NCI-H2029 treated with DMSO at 0.1 percent for 48 hours (cell line): Measurements from ENCODE around the gene MGRN1.
"Not testable (repeated sequence)": the region's sequence is repeated elsewhere in the genome, so short reads cannot be mapped to it uniquely, and the experiment has no call there.

Source experiments
- DNase-seq: peaks from one replicate; lab custom pipeline; 2025; lab: John Stamatoyannopoulos, UW

Gene MGRN1

DNA sequence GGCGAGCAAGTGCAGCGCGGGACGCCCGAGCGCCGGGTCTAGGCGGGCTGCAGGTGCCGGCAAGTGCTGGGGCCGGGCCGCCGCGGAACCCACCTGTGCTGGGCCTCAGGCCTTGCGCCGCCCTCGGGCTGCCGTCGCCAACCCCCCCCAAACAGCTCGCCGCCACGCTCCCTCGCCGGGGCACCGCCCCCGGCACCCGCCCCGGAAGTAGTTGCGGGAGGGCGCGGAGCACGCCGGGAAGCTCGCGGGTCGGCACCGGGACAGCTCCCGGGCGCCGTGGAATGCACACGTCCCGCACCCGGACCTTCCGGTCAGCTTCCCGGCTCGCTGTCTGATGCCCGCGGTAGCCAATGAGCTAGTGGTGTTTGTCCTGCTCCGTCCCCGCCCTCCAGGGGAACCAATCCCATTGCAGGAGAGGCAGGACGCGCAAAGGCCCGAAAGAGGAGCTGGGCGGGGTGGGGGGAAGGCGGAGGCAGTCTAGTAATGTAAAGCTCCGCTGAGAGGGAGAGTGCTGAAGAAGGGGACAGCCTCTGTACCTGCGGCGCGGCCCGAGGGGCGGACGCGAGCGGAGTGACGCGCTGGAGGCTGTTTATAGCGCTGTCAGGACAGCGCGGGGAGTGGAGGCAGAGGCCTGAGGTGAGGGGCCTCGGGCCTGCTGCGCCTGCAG, 109.6 kb downstream of the MGRN1 start, which contains the start of the genes ANKS3 and DNAAF8:
Gene ANKS3 (minus strand): TSS at position 209 of the 667 bp plus-strand sequence. CDS start 4,122 bp downstream, outside the sequence.
Gene DNAAF8 (plus strand): TSS at position 475 of the 667 bp plus-strand sequence. CDS start 1,978 bp downstream, outside the sequence.
- DNase-seq, result peak; percentile 82

DNA sequence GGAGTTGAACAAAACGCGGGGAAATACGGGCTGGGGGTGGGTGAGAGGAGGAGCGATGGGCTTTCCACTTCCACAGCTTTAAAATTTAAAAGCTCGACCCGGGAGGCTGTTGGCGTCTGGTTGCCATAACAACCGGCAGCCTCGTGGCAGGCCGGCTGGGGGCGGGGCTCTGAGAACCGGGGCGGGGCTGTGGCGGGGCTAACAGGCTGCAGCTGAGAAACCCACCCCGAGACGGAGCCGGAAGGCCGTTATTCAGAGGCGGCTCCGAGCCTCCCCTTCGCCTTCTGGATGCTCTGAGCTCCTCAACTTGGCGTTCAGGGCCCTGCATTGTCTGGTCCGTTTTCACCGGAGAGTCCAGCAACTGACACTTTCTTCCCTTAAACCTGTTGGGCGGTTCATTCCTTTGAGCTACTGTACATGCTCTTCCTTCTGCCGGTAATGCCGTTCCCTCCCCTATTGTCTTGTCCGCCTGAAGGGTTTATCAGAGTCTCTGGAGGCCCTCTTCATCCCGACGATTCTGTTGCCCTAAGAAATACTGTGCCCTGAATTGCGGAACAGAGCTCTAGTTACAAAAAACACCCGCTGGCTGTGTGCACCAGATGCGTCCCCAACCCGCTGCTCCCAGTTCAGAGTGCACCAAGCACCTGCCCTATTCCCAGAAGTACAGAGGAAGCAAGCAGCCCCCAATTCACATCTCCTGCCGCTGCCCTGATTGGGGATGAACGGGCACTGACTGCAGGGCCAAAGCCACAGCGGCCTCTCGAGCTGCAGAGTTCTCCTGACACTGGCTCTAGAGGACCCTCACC, 110.3 kb downstream of the MGRN1 start:
- DNase-seq, result peak; percentile 14

DNA sequence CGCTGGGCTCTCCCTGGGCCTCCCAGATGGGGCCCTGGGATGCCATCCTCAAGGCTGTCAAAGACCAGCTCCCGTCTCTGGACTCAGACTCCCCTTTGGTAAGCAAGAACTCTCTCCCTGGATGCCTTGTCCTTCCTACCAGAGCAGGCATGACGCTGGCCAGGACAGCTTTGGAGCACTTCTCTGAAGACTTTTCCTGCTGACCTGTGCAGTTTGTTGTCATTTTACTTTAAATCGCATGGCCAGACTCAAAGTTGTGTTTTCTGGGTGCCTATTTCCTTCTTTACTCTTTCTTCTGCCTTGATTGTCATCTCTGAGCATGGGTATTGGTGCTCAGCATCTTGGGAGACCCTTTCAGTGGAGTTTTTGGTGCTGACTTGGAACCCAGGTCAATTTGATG, 111.9 kb downstream of the MGRN1 start:
- DNase-seq, result no peak

GRCh38 chr16:4737545-4737944, 112.9 kb downstream of the MGRN1 start:
- DNase-seq, result no peak

DNA sequence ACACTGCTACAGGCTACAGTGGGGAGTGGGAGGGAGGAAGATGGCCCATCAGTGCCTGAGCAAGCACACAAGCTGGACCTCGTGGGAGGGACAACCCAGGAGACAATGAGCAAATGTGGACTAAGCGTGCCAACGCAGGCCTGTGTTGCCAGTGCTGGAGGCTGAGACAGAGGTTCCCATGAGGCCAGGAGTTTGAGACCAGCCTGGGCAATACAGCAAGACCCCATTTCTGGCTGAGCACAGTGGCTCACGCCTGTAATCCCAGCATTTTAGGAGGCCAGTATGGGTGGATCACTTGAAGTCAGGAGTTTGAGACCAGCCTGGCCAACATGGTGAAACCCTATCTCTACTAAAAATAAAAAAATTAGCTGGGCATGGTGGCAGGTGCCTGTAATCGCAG, 113.7 kb downstream of the MGRN1 start:
- DNase-seq, result not testable (repeated sequence)
